GM10847 (cell line): ENCODE measurements around the gene WNT8A.

ENCODE experiments used
- POLR2A ChIP-seq: IDR thresholded peaks from 2 replicates; pipeline ENCODE4 v1.6.1; 2011; ENCODE audit not compliant: insufficient read length; ENCODE audit errors: extremely low read depth

The WNT8A gene

GRCh38 chr5:138077064-138077696, 6.7 kb upstream of the WNT8A start:
- no peak for TF ChIP-seq POLR2A

GRCh38 chr5:138078006-138078643, 5.7 kb upstream of the WNT8A start:
- TF ChIP-seq POLR2A: no peak

GRCh38 chr5:138082033-138082432, 1.8 kb upstream of the WNT8A start:
- TF ChIP-seq POLR2A: no peak

- TF ChIP-seq POLR2A: no peak
Measured at GRCh38 chr5:138091685-138092084, 7.9 kb downstream of the WNT8A start.

- TF ChIP-seq POLR2A: no peak
Measured at GRCh38 chr5:138092301-138092700, 8.5 kb downstream of the WNT8A start.

- no peak for TF ChIP-seq POLR2A
Measured at GRCh38 chr5:138093036-138093435, 9.2 kb downstream of the WNT8A start.

GRCh38 chr5:138095100-138095907, 11.5 kb downstream of the WNT8A start:
- no peak for TF ChIP-seq POLR2A

GRCh38 chr5:138096363-138096762, 12.5 kb downstream of the WNT8A start:
- no peak for TF ChIP-seq POLR2A

- no peak for TF ChIP-seq POLR2A
Measured at GRCh38 chr5:138096997-138097828, 13.4 kb downstream of the WNT8A start.

GRCh38 chr5:138102454-138103318, 18.9 kb downstream of the WNT8A start:
- no peak for TF ChIP-seq POLR2A

GRCh38 chr5:138103319-138103637, 19.4 kb downstream of the WNT8A start:
- no peak for TF ChIP-seq POLR2A

- no peak for TF ChIP-seq POLR2A
Measured at GRCh38 chr5:138105709-138106108, 21.9 kb downstream of the WNT8A start.

- no peak for TF ChIP-seq POLR2A
Measured at GRCh38 chr5:138107213-138107612, 23.4 kb downstream of the WNT8A start.

GRCh38 chr5:138109463-138110265, 25.8 kb downstream of the WNT8A start:
- TF ChIP-seq POLR2A: no peak
